NCI-H82 (cell line): Measurements from ENCODE around the gene TCF12.

Source experiments
- DNase-seq: peaks from one replicate; lab custom pipeline; 2025; lab: John Stamatoyannopoulos, UW

TCF12 gene

GRCh38 chr15:57048930-57049549 lies 130.6 kb downstream of the TCF12 start:
- DNase-seq, result no peak

DNA sequence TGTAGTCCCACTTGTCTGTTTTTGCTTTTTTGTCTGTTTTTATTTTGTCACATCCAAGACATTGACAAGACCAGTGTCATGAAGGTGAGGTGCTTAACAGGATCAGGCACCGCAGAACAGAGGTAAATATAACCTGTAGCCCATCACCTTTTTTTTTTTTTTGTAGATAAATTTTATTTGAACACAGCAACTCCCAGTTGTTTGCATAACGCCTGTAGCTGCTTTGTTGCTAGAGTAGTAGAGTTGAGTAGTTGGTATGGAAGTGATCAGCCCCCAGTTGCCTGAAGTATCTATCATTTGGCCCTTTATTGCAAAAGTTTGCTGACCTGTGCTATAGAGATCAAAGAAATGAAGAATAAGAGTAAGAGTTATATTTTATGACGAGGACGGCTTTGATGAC lies 135.0 kb downstream of the TCF12 start:
- DNase-seq, result no peak

DNA sequence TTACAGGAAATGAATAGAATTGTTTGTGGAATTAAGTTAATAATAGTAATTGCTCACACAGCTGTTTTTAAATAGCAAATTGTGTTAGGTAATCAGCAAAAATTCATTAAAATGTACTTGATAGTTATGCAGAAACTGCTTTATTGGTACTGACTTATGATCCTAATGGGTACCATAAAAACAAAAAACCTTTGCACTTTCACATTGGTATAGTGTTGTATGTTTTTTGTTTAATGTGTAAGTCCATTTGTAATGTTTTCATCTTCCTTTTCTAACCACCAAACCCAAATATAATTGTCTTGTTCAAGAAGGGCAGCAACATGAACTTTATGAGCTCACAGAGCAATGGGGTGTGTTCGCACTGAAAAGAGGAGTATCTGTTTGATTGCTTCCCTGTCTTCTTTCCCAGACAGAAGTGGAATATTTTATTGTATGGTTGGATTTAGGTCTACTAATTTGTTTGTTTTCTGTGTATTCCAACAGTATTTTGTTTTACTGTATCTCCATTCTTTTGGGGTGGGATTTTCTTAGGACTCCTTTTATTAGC lies 135.8 kb downstream of the TCF12 start:
- DNase-seq, result no peak

DNA sequence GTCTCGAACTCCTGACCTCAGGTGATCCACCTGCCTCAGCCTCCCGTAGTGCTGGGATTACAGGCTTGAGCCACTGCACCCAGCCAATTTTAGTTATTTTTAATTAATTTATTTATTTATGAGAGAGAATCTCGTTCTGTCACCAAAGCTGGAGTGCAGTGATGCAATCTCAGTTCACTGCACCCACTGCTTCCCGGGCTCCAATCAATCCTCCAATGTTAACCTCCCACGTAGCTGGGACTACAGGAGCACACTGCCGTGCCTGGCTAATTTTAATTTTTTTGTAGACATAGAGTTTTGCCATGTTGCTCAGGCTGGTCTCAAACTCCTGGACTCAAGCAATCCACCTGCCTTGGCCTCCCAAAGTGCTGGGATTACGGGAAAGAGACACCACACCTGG lies 137.9 kb downstream of the TCF12 start:
- DNase-seq, result no peak

- DNase-seq, result no peak
Observed at GRCh38 chr15:57057134-57057930, 138.9 kb downstream of the TCF12 start.

DNA sequence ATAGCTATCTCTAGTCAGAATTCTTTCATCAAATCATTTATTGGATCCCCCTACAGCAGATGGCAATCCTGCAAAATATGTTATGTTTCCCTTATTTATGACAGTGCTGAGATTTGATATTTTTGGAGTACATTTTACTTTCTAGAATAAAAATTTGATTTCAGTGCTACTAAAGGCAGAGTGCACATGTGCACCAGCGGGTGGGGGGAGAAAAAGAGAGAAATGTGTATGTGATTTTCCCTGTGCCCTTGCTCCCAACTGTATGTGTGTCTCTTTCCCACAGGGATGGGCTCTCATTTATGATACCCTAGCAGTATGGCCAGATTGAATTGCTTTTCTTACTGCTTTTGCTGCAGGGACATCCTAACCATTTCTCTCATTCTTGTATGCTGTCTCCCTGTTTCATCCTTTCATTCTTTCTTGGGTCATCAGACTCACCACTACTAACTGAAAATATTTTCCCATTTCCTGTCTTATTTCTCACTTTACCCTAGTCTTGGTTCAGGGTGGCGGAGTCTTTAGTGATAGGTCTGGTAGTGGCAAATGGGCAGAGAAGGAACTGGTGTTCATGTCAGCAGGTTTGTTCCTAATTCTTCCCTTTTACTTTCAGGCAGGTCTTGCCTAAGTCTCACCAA lies 140.7 kb downstream of the TCF12 start:
- no peak for DNase-seq

- DNase-seq, result no peak
Observed at GRCh38 chr15:57060799-57061198, 142.4 kb downstream of the TCF12 start.

DNA sequence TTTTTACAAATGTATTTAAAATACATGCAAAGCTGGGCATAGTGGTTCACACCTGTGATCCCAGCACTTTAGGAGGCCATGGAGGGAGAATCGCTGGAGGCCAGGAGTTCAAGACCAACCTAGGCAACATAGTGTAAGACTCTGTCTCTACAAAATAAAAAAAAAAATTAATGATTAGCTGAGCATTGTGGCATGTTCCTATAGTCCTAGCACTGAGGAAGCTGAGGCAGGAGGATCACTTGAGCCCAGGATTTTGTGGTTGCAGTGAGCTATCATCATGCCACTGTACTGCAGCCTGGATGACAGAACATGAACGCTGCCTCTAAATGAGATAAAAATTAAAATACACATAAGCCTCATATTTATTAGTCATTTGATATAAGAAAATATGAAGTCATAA lies 142.8 kb downstream of the TCF12 start:
- no peak for DNase-seq

- no peak for DNase-seq
Observed at GRCh38 chr15:57061696-57062095, 143.3 kb downstream of the TCF12 start.

- DNase-seq, result no peak
Observed at GRCh38 chr15:57064033-57064432, 145.6 kb downstream of the TCF12 start.

DNA sequence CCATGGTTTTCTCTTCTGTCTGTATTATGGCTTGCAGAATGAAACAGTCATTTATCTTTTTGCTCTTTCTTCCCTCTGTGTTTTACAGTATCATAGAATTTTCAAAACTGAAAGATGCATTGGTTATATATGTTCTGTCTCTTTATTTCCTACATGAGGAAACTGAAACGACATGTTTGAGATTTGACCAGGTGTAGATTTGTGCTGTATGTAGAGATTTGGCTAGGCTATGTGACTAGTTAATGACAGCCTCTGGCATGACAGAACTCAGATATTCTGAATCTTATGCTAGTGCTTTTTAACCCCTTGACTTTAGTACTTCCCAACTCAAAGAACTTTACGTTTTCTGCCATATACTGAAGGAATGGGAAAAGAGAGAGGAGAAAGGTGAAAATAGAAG lies 151.0 kb downstream of the TCF12 start:
- no peak for DNase-seq

GRCh38 chr15:57070674-57071073 lies 152.2 kb downstream of the TCF12 start:
- no peak for DNase-seq

DNA sequence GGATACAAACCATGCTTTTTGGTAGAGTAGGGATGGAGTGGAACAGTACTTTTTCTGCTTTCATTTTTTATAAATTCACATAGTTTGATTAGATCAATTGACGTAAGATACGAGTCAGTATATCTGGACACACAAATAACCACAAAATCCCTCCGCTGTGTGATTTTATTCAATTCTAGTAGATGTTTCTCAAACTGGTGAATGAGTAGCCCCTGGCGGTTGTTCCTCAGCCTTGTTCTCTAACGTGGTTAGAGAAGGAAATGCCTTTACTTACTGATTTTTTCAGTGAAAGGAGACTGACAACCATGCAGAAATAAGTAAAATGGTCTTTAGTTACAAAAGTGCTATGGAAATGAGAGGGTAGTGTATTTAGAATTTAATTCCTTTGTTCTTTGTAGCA lies 161.0 kb downstream of the TCF12 start:
- DNase-seq, result no peak

- DNase-seq, result peak; percentile 47
Observed at GRCh38 chr15:57079931-57080620, 161.6 kb downstream of the TCF12 start.

DNA sequence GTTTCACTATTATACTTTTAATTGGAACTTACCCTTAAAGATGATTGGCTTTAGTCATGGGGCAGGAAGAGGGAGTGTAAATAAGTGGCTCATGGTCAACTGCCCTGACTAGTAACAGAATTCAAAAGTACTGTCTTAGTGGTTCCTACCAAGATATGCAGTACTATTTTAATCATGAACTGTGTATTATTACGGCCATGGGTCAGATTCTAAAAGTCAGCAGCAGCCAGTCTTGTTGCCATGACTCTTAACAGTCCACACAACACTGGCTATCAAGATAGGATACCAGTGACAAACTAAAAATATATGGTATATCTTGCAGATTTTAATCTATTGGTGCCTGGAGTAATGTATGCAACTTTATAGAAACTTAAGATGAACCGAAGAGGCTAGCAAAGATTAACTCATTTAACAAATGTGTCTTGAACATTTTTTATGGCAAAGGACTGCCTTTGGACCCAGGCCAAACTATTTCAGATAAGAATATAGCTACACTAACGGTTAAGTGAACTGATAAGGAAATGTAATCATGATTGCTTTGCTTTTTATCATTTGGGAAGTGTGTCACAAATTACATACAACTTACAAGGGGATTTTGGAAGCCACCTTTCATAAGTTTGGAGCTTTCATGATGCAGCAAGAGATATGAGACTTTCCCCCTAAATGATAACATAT lies 163.7 kb downstream of the TCF12 start:
- DNase-seq, result no peak

- peak; percentile 18 for DNase-seq
Observed at GRCh38 chr15:57084192-57084591, 165.7 kb downstream of the TCF12 start.

DNA sequence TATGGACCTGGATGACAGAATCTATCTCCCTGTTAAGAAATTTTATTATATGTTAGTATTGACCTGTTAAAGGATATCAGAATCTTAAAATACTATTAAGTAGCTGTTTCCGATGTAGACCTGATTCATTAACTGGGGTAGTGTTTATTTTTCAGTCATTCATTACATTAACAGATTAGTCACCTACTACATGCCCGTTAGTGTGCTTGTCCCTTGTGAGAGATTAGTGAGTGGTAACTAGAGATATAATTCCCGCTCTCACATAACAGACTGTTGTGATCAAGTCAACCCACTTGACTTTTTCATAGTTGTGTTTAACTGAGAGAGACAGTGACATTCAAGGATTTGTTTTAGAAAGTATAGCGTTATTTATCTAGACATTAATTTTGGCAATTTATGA lies 166.8 kb downstream of the TCF12 start:
- peak; percentile 85 for DNase-seq

GRCh38 chr15:57086857-57087427 lies 168.5 kb downstream of the TCF12 start:
- no peak for DNase-seq

DNA sequence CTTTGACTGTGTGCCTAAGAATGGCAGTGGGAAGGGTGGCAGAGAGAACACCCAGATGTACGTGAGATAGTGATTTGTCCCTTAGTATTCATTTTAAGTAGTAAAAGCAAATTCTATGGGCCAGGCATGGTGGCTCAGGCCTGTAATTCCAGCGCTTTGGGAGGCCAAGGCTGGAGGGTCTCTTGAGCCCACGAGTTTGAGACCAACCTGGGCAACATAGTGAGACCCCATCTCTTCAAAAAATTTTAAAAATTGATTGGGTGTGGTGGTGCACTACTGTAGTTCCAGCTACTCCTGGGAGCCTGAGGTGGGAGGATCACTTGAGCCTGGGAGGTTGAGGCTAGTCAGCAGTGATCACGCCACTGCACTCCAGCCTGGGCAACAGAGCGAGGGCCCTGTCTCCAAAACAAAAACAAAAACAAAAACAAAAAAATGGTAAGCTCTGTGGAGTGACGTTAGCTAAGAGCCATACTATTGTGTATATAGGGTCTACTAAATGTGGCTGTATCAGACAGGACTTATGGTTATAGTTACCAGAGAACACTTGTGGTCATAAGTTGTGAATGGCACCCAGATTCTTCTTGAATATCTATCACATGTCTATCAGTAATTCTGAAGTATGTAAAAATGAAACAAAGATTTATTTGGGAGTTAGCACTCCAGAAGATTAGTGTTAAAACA lies 171.5 kb downstream of the TCF12 start:
- DNase-seq, result peak; percentile 43

- DNase-seq, result peak; percentile 83
Observed at GRCh38 chr15:57090496-57090859, 172.0 kb downstream of the TCF12 start.

- DNase-seq, result peak; percentile 90
Observed at GRCh38 chr15:57091636-57092035, 173.2 kb downstream of the TCF12 start.
